Measurements from ENCODE around the gene CLP1.

DNA sequence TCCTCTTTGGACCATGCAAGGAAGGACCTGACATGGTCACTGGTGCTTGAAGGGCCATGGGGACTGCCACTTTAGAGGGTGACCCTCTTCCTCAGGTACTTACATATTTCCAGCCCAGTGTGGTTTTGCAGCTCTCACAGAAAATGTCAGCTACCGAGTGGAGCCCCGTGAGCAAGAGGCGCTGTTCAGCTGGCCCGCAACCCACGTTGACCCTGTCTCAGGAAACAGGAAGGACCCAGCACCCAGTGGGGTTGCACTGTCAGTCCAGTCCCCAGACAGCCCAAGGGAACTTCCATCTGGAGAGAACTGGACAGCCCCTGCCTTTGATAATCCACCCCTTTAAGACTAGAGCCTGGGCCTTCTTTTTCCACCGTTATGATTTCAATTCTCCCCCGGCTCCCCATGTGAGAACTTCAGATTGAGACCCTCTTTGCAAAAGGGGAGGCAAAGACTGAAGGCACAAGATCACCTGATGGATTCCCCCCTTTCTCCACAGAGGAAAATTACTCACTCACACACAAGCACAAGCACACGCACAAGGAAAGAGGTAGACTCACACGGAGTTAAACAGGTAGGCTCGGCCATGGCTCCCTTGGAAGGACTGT, 11.3 kb upstream of the CLP1 start:
- TF ChIP-seq, protein P1, sequence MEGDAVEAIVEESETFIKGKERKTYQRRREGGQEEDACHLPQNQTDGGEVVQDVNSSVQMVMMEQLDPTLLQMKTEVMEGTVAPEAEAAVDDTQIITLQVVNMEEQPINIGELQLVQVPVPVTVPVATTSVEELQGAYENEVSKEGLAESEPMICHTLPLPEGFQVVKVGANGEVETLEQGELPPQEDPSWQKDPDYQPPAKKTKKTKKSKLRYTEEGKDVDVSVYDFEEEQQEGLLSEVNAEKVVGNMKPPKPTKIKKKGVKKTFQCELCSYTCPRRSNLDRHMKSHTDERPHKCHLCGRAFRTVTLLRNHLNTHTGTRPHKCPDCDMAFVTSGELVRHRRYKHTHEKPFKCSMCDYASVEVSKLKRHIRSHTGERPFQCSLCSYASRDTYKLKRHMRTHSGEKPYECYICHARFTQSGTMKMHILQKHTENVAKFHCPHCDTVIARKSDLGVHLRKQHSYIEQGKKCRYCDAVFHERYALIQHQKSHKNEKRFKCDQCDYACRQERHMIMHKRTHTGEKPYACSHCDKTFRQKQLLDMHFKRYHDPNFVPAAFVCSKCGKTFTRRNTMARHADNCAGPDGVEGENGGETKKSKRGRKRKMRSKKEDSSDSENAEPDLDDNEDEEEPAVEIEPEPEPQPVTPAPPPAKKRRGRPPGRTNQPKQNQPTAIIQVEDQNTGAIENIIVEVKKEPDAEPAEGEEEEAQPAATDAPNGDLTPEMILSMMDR (IDR thresholded peaks at IDR 0.05; ENCODE audit: low read depth, low read length, missing input control) = no peak
- no peak for TF ChIP-seq RAD21 (IDR thresholded peaks at IDR 0.05)
- TF ChIP-seq GABPA (IDR thresholded peaks at IDR 0.05 in 1 of 2, conservative IDR thresholded peaks at IDR 0.05 in 1 of 2) = no peak
- TF ChIP-seq REST (IDR thresholded peaks at IDR 0.05) = no peak
- TF ChIP-seq MAX (IDR thresholded peaks at IDR 0.05) = no peak
- no peak for TF ChIP-seq JUND (IDR thresholded peaks at IDR 0.05)
- TF ChIP-seq FOXA2 (IDR thresholded peaks at IDR 0.05) = no peak
- no peak for TF ChIP-seq TAF1 (conservative IDR thresholded peaks at IDR 0.05)
- no peak for TF ChIP-seq YY1 (IDR thresholded peaks at IDR 0.05)
- TF ChIP-seq SP1 (IDR thresholded peaks at IDR 0.05) = no peak
- TF ChIP-seq, protein P2, sequence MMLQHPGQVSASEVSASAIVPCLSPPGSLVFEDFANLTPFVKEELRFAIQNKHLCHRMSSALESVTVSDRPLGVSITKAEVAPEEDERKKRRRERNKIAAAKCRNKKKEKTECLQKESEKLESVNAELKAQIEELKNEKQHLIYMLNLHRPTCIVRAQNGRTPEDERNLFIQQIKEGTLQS (IDR thresholded peaks at IDR 0.05) = no peak
- no peak for TF ChIP-seq EGR1 (IDR thresholded peaks at IDR 0.05; ENCODE audit: low read depth in 2 of 2)
- TF ChIP-seq ZBTB33 (IDR thresholded peaks at IDR 0.05) = no peak
- no peak for TF ChIP-seq NR2F2 (IDR thresholded peaks at IDR 0.05)

All from liver (tissue), 3 donors.